ENCODE measurements around the gene SKIC3.

DNA sequence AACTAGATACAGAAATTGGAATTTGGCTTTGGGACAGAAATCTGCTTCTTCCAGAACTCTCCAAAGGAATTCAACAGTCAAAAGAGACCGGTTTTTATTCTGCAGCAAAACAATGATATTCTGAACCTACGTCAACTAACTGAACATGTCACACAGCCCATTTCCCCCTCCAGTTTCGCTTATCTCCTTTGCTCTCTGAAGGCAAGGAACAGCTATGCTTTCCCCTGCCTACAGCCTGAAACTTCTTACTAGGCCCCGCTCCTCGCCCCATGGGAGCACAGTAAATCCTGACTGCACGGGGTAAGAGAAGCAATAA lies 488 bp downstream of the SKIC3 start:
- TF ChIP-seq, protein P1, sequence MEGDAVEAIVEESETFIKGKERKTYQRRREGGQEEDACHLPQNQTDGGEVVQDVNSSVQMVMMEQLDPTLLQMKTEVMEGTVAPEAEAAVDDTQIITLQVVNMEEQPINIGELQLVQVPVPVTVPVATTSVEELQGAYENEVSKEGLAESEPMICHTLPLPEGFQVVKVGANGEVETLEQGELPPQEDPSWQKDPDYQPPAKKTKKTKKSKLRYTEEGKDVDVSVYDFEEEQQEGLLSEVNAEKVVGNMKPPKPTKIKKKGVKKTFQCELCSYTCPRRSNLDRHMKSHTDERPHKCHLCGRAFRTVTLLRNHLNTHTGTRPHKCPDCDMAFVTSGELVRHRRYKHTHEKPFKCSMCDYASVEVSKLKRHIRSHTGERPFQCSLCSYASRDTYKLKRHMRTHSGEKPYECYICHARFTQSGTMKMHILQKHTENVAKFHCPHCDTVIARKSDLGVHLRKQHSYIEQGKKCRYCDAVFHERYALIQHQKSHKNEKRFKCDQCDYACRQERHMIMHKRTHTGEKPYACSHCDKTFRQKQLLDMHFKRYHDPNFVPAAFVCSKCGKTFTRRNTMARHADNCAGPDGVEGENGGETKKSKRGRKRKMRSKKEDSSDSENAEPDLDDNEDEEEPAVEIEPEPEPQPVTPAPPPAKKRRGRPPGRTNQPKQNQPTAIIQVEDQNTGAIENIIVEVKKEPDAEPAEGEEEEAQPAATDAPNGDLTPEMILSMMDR (IDR thresholded peaks at IDR 0.05; ENCODE audit: borderline replicate concordance, extremely low read depth, low read length, poor library complexity, severe bottlenecking) = no peak
- no peak for TF ChIP-seq EZH2 (IDR thresholded peaks at IDR 0.05; ENCODE audit: borderline replicate concordance, low read depth, low read length, severe bottlenecking)
